DOHH2 (cell line): ENCODE results near the gene TRAP1.

Experiments used
- H3F3A ChIP-seq: fragments of 200-600 bp; sonication (generic), shearing (Covaris generic); 2 replicates; pipeline ENCODE4 v1.6.0; 2016; ENCODE audit warnings: antibody characterized with exemption, mild to moderate bottlenecking; ENCODE audit not compliant: control insufficient read depth, insufficient read depth
- H3K27ac ChIP-seq: fragments of 200-600 bp; sonication (generic); 2 replicates; pipeline ENCODE4 v1.5.1; 2014; ENCODE audit warnings: low read depth, mild to moderate bottlenecking, low read length, moderate library complexity
- H3K27me3 ChIP-seq: fragments of 200-600 bp; sonication (generic); 2 replicates; pipeline ENCODE4 v1.6.1; 2014; ENCODE audit warnings: mild to moderate bottlenecking, low read length, mixed read lengths; ENCODE audit not compliant: control insufficient read depth
- H3K36me3 ChIP-seq: fragments of 200-600 bp; sonication (generic); 2 replicates; pipeline ENCODE4 v1.6.1; 2014; ENCODE audit warnings: mild to moderate bottlenecking, low read length, moderate library complexity, mixed read lengths; ENCODE audit not compliant: control insufficient read depth
- H3K4me1 ChIP-seq: fragments of 200-600 bp; sonication (generic); 2 replicates; pipeline ENCODE4 v1.6.1; 2014; ENCODE audit warnings: mild to moderate bottlenecking, low read length, mixed read lengths; ENCODE audit not compliant: control insufficient read depth
- H3K4me2 ChIP-seq: fragments of 200-600 bp; sonication (generic); 2 replicates; pipeline ENCODE4 v1.6.0; 2014; ENCODE audit warnings: mild to moderate bottlenecking, low read length, moderate library complexity
- H3K4me3 ChIP-seq: fragments of 200-600 bp; sonication (generic); 2 replicates; pipeline ENCODE4 v1.5.1; 2014; ENCODE audit warnings: mild to moderate bottlenecking, low read length, mixed read lengths
- H3K79me2 ChIP-seq: fragments of 200-600 bp; sonication (generic); 2 replicates; pipeline ENCODE4 v1.6.1; 2014; ENCODE audit warnings: mild to moderate bottlenecking, low read length, mixed read lengths; ENCODE audit not compliant: control insufficient read depth
- H3K9me2 ChIP-seq: fragments of 200-600 bp; sonication (generic); replicated peaks from 2 replicates; pipeline ENCODE4 v1.6.1; 2014; ENCODE audit warnings: mild to moderate bottlenecking, low read length, mixed read lengths; ENCODE audit not compliant: control insufficient read depth
- H3K9me3 ChIP-seq: fragments of 200-600 bp; sonication (generic); 2 replicates; pipeline ENCODE4 v1.6.1; 2014; ENCODE audit warnings: antibody characterized with exemption, low read length, mixed read lengths; ENCODE audit not compliant: control insufficient read depth, insufficient read depth
- H4K20me1 ChIP-seq: fragments of 200-600 bp; sonication (generic); 2 replicates; pipeline ENCODE4 v1.6.0; 2014; ENCODE audit warnings: low read depth, mild to moderate bottlenecking, antibody characterized with exemption, low read length, moderate library complexity; ENCODE audit not compliant: control insufficient read depth, insufficient read depth
- CTCF ChIP-seq: fragments of 200-600 bp; sonication (generic); IDR thresholded peaks from one replicate; pipeline ENCODE4 v1.5.1; 2014; ENCODE audit warnings: antibody characterized with exemption, mild to moderate bottlenecking, low read depth, low read length; ENCODE audit not compliant: poor library complexity, severe bottlenecking
- EZH2phosphoT487 ChIP-seq: fragments of 200-600 bp; sonication (generic); IDR thresholded peaks from 2 replicates; pipeline ENCODE4 v1.6.1; 2017; ENCODE audit warnings: borderline replicate concordance, mild to moderate bottlenecking, antibody characterized with exemption, low read length, moderate library complexity, mixed read lengths

The TRAP1 gene

GRCh38 chr16:3727806-3728381, 10.6 kb upstream of the TRAP1 start:
- H3K79me2 ChIP-seq: no peaks in the 10 kb centered on the region
- H3K4me1 ChIP-seq: peaks cover 6% of the 10 kb centered on the region
- no peaks in the 10 kb centered on the region for H3K9me2 ChIP-seq
- H4K20me1 ChIP-seq: peaks cover 7% of the 10 kb centered on the region; the same call in 1 of the 2 replicates
- no peak overlapping the region for H3K4me3 ChIP-seq
- 0 out of 2 replicates have a peak, but pooled peaks cover 2% of the 10 kb centered on the region for H3F3A ChIP-seq
- no peaks in the 10 kb centered on the region for H3K9me3 ChIP-seq
- H3K27me3 ChIP-seq: no peaks in the 10 kb centered on the region
- H3K36me3 ChIP-seq: peaks cover 42% of the 10 kb centered on the region
- H3K4me2 ChIP-seq: no peak overlapping the region
- TF ChIP-seq EZH2phosphoT487 (no peak), CTCF (no peak)
- H3K27ac ChIP-seq: no peak overlapping the region

- H3K27ac ChIP-seq: no peak overlapping the region
- peaks cover 6% of the 10 kb centered on the region for H3K4me1 ChIP-seq
- peaks cover 7% of the 10 kb centered on the region; the same call in 1 of the 2 replicates for H4K20me1 ChIP-seq
- H3K9me3 ChIP-seq: no peaks in the 10 kb centered on the region
- no peak overlapping the region for H3K4me3 ChIP-seq
- no peaks in the 10 kb centered on the region for H3K79me2 ChIP-seq
- H3K9me2 ChIP-seq: no peaks in the 10 kb centered on the region
- H3K36me3 ChIP-seq: peaks cover 32% of the 10 kb centered on the region
- H3K4me2 ChIP-seq: no peak overlapping the region
- H3K27me3 ChIP-seq: no peaks in the 10 kb centered on the region
- TF ChIP-seq EZH2phosphoT487 (no peak), CTCF (no peak)
- H3F3A ChIP-seq: 0 out of 2 replicates have a peak, but pooled peaks cover 2% of the 10 kb centered on the region
These were observed 8.8 kb upstream of the TRAP1 start for GRCh38 chr16:3726021-3726687.

GRCh38 chr16:3725276-3725675, 8.0 kb upstream of the TRAP1 start:
- no peak overlapping the region for H3K27ac ChIP-seq
- TF ChIP-seq EZH2phosphoT487 (no peak), CTCF (no peak)
- H3K9me3 ChIP-seq: no peaks in the 10 kb centered on the region
- no peak overlapping the region for H3K4me3 ChIP-seq
- H3K9me2 ChIP-seq: no peaks in the 10 kb centered on the region
- no peak overlapping the region for H3K4me2 ChIP-seq
- H3K79me2 ChIP-seq: no peaks in the 10 kb centered on the region
- H3K4me1 ChIP-seq: peaks cover 6% of the 10 kb centered on the region
- peaks cover 23% of the 10 kb centered on the region for H3K36me3 ChIP-seq
- H3K27me3 ChIP-seq: no peaks in the 10 kb centered on the region
- peaks cover 7% of the 10 kb centered on the region; the same call in 1 of the 2 replicates for H4K20me1 ChIP-seq
- 0 out of 2 replicates have a peak, but pooled peaks cover 2% of the 10 kb centered on the region for H3F3A ChIP-seq
